Naive B cell (primary cell): ENCODE data around the gene SCO2. TPM values are rescaled to one million over a fixed set of nuclear protein-coding genes. Genes with fewer than 3 reads are reported as not detected.
A peak's percentile ranks its signal among the peaks of the same experiment; 100 is the strongest.
"Not testable (repeated sequence)": the region's sequence is repeated elsewhere in the genome, so short reads cannot be mapped to it uniquely, and the experiment has no call there.

Experiments
- ATAC-seq, 2 donors: fragments of 150-1000 bp; cut with Tn5 transposase; 2 replicates each; pipeline ENCODE4 v1.10.0; 2021; ENCODE audit warnings: low read depth in 2 of 2, mild to moderate bottlenecking in 2 of 2, moderate library complexity in 2 of 2
- DNase-seq: peaks from one replicate; pipeline ENCODE4 v3.0.0; 2022
- H3K27ac Mint-ChIP-seq, 6 donors: one replicate each; pipeline ENCODE4 v1.8.0; 2020 to 2022; ENCODE audit warnings: mild to moderate bottlenecking in 6 of 6, mixed read lengths in 6 of 6, moderate library complexity in 5 of 6, inconsistent platforms in 2 of 6
- H3K27me3 Mint-ChIP-seq, 3 donors: one replicate each; pipeline ENCODE4 v1.8.0; 2021 to 2022; ENCODE audit warnings: mixed read lengths in 3 of 3, mild to moderate bottlenecking in 1 of 3
- H3K36me3 Mint-ChIP-seq, 2 donors: one replicate each; pipeline ENCODE4 v1.8.0; 2020 to 2022; ENCODE audit warnings: mixed read lengths in 2 of 2, inconsistent platforms in 1 of 2, mild to moderate bottlenecking in 1 of 2
- H3K4me1 Mint-ChIP-seq, 3 donors: one replicate each; pipeline ENCODE4 v1.8.0; 2020 to 2022; ENCODE audit warnings: mixed read lengths in 3 of 3, inconsistent platforms in 1 of 3, mild to moderate bottlenecking in 1 of 3, moderate library complexity in 1 of 3
- H3K4me3 Mint-ChIP-seq, 8 donors: one replicate each; pipeline ENCODE4 v1.8.0; 2020 to 2022; ENCODE audit warnings: mild to moderate bottlenecking in 8 of 8, mixed read lengths in 8 of 8, moderate library complexity in 8 of 8, inconsistent platforms in 2 of 8
- H3K9me3 Mint-ChIP-seq, 7 donors: one replicate each; pipeline ENCODE4 v1.8.0; 2020 to 2022; ENCODE audit warnings: mixed read lengths in 7 of 7, mild to moderate bottlenecking in 5 of 7, inconsistent platforms in 2 of 7, moderate library complexity in 1 of 7
- polyA plus RNA-seq, 6 donors: library from polyadenylated mRNA; unstranded; fragments of 300-500 nt; fragmentation: Illumina TruSeq; gene quantifications; one replicate each; pipeline ENCODE4 v1.2.3, GENCODE V29; 2021; ENCODE audit warnings: low read depth in 6 of 6

The SCO2 gene
- polyA plus RNA-seq, 6 donors from 2014 or later, result 2.0 to 13.9 (median 8.1) TPM

- H3K4me3 Mint-ChIP-seq, result peak overlapping the region; percentile 83 to 95 (median 86)
- H3K27me3 Mint-ChIP-seq, result no peaks in the 10 kb centered on the region
- no peak for ATAC-seq
- H3K36me3 Mint-ChIP-seq, result no peaks in the 10 kb centered on the region
- peak overlapping the region; percentile 81 to 96 (median 92) for H3K27ac Mint-ChIP-seq
- H3K9me3 Mint-ChIP-seq, result no peaks in the 10 kb centered on the region
- DNase-seq, result no peak
- H3K4me1 Mint-ChIP-seq, result peaks cover 33 to 40% (median 38%) of the 10 kb centered on the region in 3 donors
Observed at GRCh38 chr22:50526834-50527801, 1.7 kb upstream of the SCO2 start.

- Mint-ChIP-seq H3K27me3 (no peaks in the 10 kb centered on the region), H3K9me3 (no peaks in the 10 kb centered on the region), H3K4me3 (peak overlapping the region; percentile 83 to 95 (median 88)), H3K36me3 (no peaks in the 10 kb centered on the region), H3K4me1 (peaks cover 33 to 41% (median 39%) of the 10 kb centered on the region in 3 donors), H3K27ac (peak overlapping the region; percentile 81 to 95 (median 92))
- ATAC-seq (peak; percentile 31 to 35), DNase-seq (peak; percentile 79)
Observed at GRCh38 chr22:50526108-50526833, 873 bp upstream of the SCO2 start.

DNA sequence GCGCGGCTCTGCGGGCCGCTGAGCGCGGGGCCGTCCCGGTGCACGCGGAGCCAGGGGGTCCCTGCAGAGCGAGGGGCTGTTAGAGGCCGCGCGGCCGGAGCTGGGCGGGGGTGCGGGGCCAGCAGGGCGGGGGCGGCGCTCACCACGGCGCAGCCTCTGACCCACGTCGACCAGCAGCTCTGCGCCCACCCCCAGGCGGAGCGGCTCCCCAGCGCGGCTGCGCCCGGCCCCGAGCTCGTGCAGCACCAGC lies 385 bp upstream of the SCO2 start:
- H3K27ac Mint-ChIP-seq, result peak overlapping the region in 4 of 6 donors; percentile 68 to 93 (median 88)
- no peaks in the 10 kb centered on the region for H3K36me3 Mint-ChIP-seq
- no peaks in the 10 kb centered on the region for H3K27me3 Mint-ChIP-seq
- H3K4me3 Mint-ChIP-seq, result peak overlapping the region; percentile 73 to 95 (median 88)
- ATAC-seq (no peak), DNase-seq (no peak)
- peaks cover 35 to 36% (median 35%) of the 10 kb centered on the region in 3 donors for H3K4me1 Mint-ChIP-seq
- no peaks in the 10 kb centered on the region for H3K9me3 Mint-ChIP-seq

GRCh38 chr22:50524676-50525103 lies 708 bp downstream of the SCO2 start:
- Mint-ChIP-seq H3K4me1 (peaks cover 31 to 35% (median 35%) of the 10 kb centered on the region in 3 donors), H3K4me3 (peak overlapping the region; percentile 85 to 95 (median 90)), H3K27me3 (no peaks in the 10 kb centered on the region), H3K9me3 (no peaks in the 10 kb centered on the region), H3K27ac (peak overlapping the region in 5 of 6 donors; percentile 57 to 96 (median 88)), H3K36me3 (no peaks in the 10 kb centered on the region)
- no peak for DNase-seq
- ATAC-seq, result no peak

DNA sequence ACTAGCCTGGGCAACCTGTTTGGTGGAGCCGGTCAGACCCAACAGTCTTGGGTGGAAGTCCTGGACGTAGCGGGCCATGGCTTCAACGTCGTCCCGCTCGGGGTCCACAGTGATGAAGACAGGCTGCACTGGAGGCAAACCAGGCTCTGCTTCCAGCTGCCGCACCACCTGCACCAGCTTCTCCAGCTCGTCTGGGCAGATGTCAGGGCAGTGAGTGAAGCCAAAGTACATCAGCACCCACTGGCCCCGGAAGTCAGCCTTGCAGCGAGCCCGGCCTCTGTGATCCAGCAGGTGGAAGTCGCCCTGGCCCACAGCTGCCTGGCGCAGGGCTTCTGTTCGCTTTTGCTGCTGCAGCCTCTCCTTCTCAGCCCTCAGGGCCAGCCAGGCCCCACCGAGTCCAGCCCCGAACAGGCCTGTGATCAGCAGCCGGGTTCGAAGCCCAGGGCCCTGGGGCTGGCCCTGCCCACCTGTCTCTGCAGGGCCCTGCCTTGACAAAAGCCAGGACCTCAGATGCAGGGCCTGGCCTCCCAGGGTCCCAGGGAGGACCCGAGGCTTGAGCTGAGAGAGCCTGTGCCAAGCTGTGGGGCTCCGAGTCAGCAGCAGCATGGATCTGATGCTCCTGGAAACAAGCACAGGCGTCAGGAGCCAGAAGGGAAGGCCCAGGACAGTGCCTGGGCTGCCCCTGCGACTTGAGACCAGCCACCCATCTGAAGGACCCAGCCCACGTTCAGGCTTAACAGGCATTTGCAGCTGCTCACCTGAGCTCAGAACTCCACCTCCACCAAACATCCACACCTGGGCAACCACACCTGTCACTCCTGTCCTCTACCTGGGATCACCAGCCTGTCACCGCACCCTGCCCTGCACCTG lies 1.4 kb downstream of the SCO2 start:
- ATAC-seq, result no peak
- DNase-seq, result no peak

GRCh38 chr22:50523458-50523805 lies 2.0 kb downstream of the SCO2 start:
- DNase-seq (no peak), ATAC-seq (no peak)
- H3K9me3 Mint-ChIP-seq, result no peaks in the 10 kb centered on the region
- H3K4me3 Mint-ChIP-seq, result peak overlapping the region in 4 of 8 donors; percentile 20 to 54 (median 41)
- H3K27ac Mint-ChIP-seq, result peak overlapping the region in 3 of 6 donors; percentile 48 to 85 (median 79)
- H3K4me1 Mint-ChIP-seq, result peaks cover 28 to 35% (median 28%) of the 10 kb centered on the region in 3 donors
- no peaks in the 10 kb centered on the region for H3K27me3 Mint-ChIP-seq
- no peaks in the 10 kb centered on the region for H3K36me3 Mint-ChIP-seq

More for the DNA sequence above, 1.4 kb downstream of the SCO2 start:
- H3K4me1 Mint-ChIP-seq, result peaks cover 31 to 35% (median 35%) of the 10 kb centered on the region in 3 donors
- H3K36me3 Mint-ChIP-seq, result no peaks in the 10 kb centered on the region
- H3K27me3 Mint-ChIP-seq, result no peaks in the 10 kb centered on the region
- peak overlapping the region in 5 of 6 donors; percentile 28 to 96 (median 88) for H3K27ac Mint-ChIP-seq
- H3K4me3 Mint-ChIP-seq, result peak overlapping the region; percentile 44 to 95 (median 90)
- H3K9me3 Mint-ChIP-seq, result no peaks in the 10 kb centered on the region

- H3K27ac Mint-ChIP-seq, result peak overlapping the region in 2 of 6 donors; percentile 79 to 85
- H3K4me3 Mint-ChIP-seq, result peak overlapping the region in 3 of 8 donors; percentile 20 to 54 (median 53)
- no peaks in the 10 kb centered on the region for H3K9me3 Mint-ChIP-seq
- ATAC-seq, result no peak
- H3K36me3 Mint-ChIP-seq, result no peaks in the 10 kb centered on the region
- no peak for DNase-seq
- no peaks in the 10 kb centered on the region for H3K27me3 Mint-ChIP-seq
- H3K4me1 Mint-ChIP-seq, result peaks cover 23 to 34% (median 23%) of the 10 kb centered on the region in 3 donors
Observed at GRCh38 chr22:50522806-50523438, 2.5 kb downstream of the SCO2 start.

- DNase-seq (no peak), ATAC-seq (no peak)
- Mint-ChIP-seq H3K36me3 (no peaks in the 10 kb centered on the region), H3K4me1 (peaks cover 17 to 28% (median 19%) of the 10 kb centered on the region in 3 donors), H3K27me3 (no peaks in the 10 kb centered on the region), H3K4me3 (peak overlapping the region in 1 of 8 donors; percentile 29), H3K9me3 (no peaks in the 10 kb centered on the region), H3K27ac (no peak overlapping the region)
Observed at GRCh38 chr22:50522208-50522805, 3.1 kb downstream of the SCO2 start.

GRCh38 chr22:50521710-50522109 lies 3.7 kb downstream of the SCO2 start:
- Mint-ChIP-seq H3K9me3 (no peaks in the 10 kb centered on the region), H3K36me3 (no peaks in the 10 kb centered on the region)

DNA sequence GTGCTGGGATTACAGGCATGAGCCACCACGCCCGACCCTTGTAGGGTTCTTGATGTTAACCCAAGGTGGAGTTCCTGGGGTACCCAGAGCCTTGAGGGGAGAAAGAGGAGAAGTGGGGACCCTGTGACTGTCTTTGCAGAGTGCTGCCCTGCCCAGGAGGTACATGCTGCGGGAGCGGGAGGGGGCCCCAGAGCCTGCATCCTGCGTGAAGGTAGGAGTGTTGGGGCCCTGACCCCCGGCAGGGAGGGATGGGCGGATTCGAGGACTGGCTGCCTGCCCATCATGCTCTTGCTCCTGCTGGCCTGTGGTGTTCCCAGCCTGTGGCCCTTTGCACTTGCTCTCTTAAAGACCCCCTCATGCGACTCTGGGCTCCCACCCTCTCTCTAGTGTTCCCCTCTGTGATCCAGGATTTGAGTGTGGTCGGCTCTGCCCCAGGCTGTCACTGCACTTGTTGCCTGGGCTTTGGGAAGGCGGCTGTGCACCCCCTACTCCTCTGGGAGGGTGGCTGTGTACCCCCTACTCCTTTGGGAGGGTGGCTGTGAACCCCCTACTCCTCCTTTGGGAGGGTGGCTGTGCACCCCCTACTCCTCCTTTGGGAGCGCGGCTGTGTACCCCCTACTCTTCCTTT lies 4.5 kb downstream of the SCO2 start:
- DNase-seq, result no peak
- peaks cover 12 to 23% (median 13%) of the 10 kb centered on the region in 3 donors for H3K4me1 Mint-ChIP-seq
- no peak overlapping the region for H3K4me3 Mint-ChIP-seq
- H3K27ac Mint-ChIP-seq, result peak overlapping the region in 1 of 6 donors; percentile 56
- ATAC-seq, result no peak
- no peaks in the 10 kb centered on the region for H3K36me3 Mint-ChIP-seq
- H3K9me3 Mint-ChIP-seq, result no peaks in the 10 kb centered on the region
- no peaks in the 10 kb centered on the region for H3K27me3 Mint-ChIP-seq

More at GRCh38 chr22:50521710-50522109, 3.7 kb downstream of the SCO2 start:
- ATAC-seq (no peak), DNase-seq (no peak)
- no peaks in the 10 kb centered on the region for H3K27me3 Mint-ChIP-seq
- peak overlapping the region in 1 of 6 donors; percentile 15 for H3K27ac Mint-ChIP-seq
- H3K4me3 Mint-ChIP-seq, result peak overlapping the region in 2 of 8 donors; percentile 3 to 29
- peaks cover 11 to 22% (median 13%) of the 10 kb centered on the region in 3 donors for H3K4me1 Mint-ChIP-seq

DNA sequence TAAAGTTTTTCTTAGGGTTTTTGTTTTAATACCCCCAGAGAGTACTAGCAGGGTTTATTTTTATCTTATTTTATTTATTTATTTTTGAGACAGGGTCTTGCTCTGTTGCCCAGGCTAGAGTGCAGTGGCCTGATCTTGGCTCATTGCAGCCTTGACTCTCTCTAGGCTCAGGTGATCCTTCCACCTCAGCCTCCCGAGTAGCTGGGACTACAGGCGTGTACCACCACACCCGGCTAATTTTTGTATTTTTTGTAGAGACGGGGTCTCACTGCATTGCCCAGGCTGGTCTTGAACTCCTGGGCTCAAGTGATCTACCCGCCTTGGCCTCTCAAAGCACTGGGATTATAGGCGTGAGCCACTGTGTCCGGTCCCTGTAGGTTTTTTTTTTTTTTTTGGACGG lies 5.2 kb downstream of the SCO2 start:
- not testable (repeated sequence) for ATAC-seq, H3K27me3 Mint-ChIP-seq, H3K27ac Mint-ChIP-seq, DNase-seq, H3K9me3 Mint-ChIP-seq, H3K4me3 Mint-ChIP-seq, H3K36me3 Mint-ChIP-seq
- H3K4me1 Mint-ChIP-seq, result peaks cover 17 to 24% (median 18%) of the 10 kb centered on the region in 3 donors

- Mint-ChIP-seq H3K27ac (no peak overlapping the region), H3K4me3 (no peak overlapping the region), H3K4me1 (peaks cover 17 to 21% (median 18%) of the 10 kb centered on the region in 3 donors), H3K36me3 (peaks cover 0 to 5% of the 10 kb centered on the region in 2 donors), H3K9me3 (no peaks in the 10 kb centered on the region), H3K27me3 (no peaks in the 10 kb centered on the region)
- no peak for ATAC-seq
- no peak for DNase-seq
Observed at GRCh38 chr22:50519151-50519550, 6.2 kb downstream of the SCO2 start.
